Tibial nerve (tissue), 4 donors: ENCODE data around the gene NEGR1. TPM values are rescaled to one million over a fixed set of nuclear protein-coding genes. Genes with fewer than 3 reads are reported as not detected.

Source experiments
- DNase-seq, 2 donors: peaks; one replicate each; pipeline ENCODE4 v3.0.0-alpha.2; 2019; ENCODE audit warnings: low spot score in 2 of 2
- H3K27ac ChIP-seq, 4 donors: fragments of 200-600 bp; sonication (generic) in 3 of 4; one replicate each; pipeline ENCODE4 v1.5.1; 2017 to 2019; ENCODE audit warnings: mild to moderate bottlenecking in 1 of 4
- H3K27me3 ChIP-seq, 2 donors: fragments of 200-600 bp; sonication (generic) in 1 of 2; one replicate each; pipeline versions ENCODE4 v1.5.1 to v1.6.0; 2017 to 2019
- H3K36me3 ChIP-seq, 3 donors: fragments of 200-600 bp; sonication (generic); one replicate each; pipeline ENCODE4 v1.5.1; 2018 to 2019
- H3K4me1 ChIP-seq, 4 donors: fragments of 200-600 bp; sonication (generic) in 3 of 4; one replicate each; pipeline ENCODE4 v1.5.1; 2017 to 2019
- H3K4me3 ChIP-seq, 4 donors: fragments of 200-600 bp; sonication (generic) in 3 of 4; one replicate each; pipeline ENCODE4 v1.5.1; 2017 to 2019; ENCODE audit warnings: mild to moderate bottlenecking in 1 of 4, moderate library complexity in 1 of 4
- H3K9me3 ChIP-seq, 4 donors: fragments of 200-600 bp; sonication (generic) in 3 of 4; one replicate each; pipeline ENCODE4 v1.5.1; 2017 to 2019
- CTCF ChIP-seq, 5 experiments: fragments of 200-600 bp in 3 of 5; fragments of 450-650 bp in 2 of 5; sonication (generic) in 3 of 5; IDR thresholded peaks; one replicate each; pipeline ENCODE4 v1.5.1; 2016 to 2019; ENCODE audit warnings: antibody characterized with exemption in 5 of 5, mild to moderate bottlenecking in 3 of 5, moderate library complexity in 2 of 5
- EP300 ChIP-seq, 2 donors: sonication (generic); formaldehyde crosslinking; IDR thresholded peaks; one replicate each; pipeline ENCODE4 v1.6.1; 2017; ENCODE audit warnings: antibody characterized with exemption in 2 of 2, mild to moderate bottlenecking in 1 of 2
- POLR2A ChIP-seq, 2 donors: fragments of 450-650 bp; IDR thresholded peaks; one replicate each; pipeline ENCODE4 v1.6.1; 2017; ENCODE audit warnings: antibody characterized with exemption in 2 of 2, mild to moderate bottlenecking in 2 of 2, moderate library complexity in 2 of 2
- WGBS, 2 donors: methylation state at CpG; one replicate each; pipeline ENCODE4 v1.1.5; 2018; 5-methylcytosine and 5-hydroxymethylcytosine counted together
- total RNA-seq, 4 donors: library from RNA; depleted of rRNA; stranded (reverse); fragments of >200 nt; gene quantifications; one replicate each; pipeline ENCODE4 v1.1.0, GENCODE V29; 2016

The NEGR1 gene
- total RNA-seq, 4 donors from 2014 or later: 46.0 to 58.2 (median 52.4) TPM

GRCh38 chr1:71494163-71494562 lies 788.2 kb downstream of the NEGR1 start:
- DNase-seq: no peak
- no peak overlapping the region for H3K4me3 ChIP-seq
- TF ChIP-seq CTCF (IDR thresholded peaks at IDR 0.05) (no peak), EP300 (IDR thresholded peaks at IDR 0.05) (no peak), POLR2A (IDR thresholded peaks at IDR 0.05) (no peak)
- H3K27me3 ChIP-seq: no peaks in the 10 kb centered on the region
- no peak overlapping the region for H3K27ac ChIP-seq
- H3K4me1 ChIP-seq: no peaks in the 10 kb centered on the region
- H3K36me3 ChIP-seq: no peaks in the 10 kb centered on the region
- no peaks in the 10 kb centered on the region for H3K9me3 ChIP-seq

- 77 to 79% methylated on average over 7 of the region's 7 CpGs for WGBS, 2 donors
- Histone ChIP-seq H3K27me3 (no peaks in the 10 kb centered on the region), H3K36me3 (no peaks in the 10 kb centered on the region), H3K9me3 (no peaks in the 10 kb centered on the region), H3K4me3 (no peak overlapping the region), H3K4me1 (no peaks in the 10 kb centered on the region), H3K27ac (no peak overlapping the region)
- DNase-seq: no peak
- TF ChIP-seq CTCF (IDR thresholded peaks at IDR 0.05) (no peak), EP300 (IDR thresholded peaks at IDR 0.05) (no peak), POLR2A (IDR thresholded peaks at IDR 0.05) (no peak)
Observed at GRCh38 chr1:71492298-71493041, 789.9 kb downstream of the NEGR1 start.

GRCh38 chr1:71490432-71490831 lies 791.9 kb downstream of the NEGR1 start:
- H3K36me3 ChIP-seq: no peaks in the 10 kb centered on the region
- no peaks in the 10 kb centered on the region for H3K27me3 ChIP-seq
- no peak for TF ChIP-seq CTCF (IDR thresholded peaks at IDR 0.05)
- no peak for TF ChIP-seq EP300 (IDR thresholded peaks at IDR 0.05)
- no peak for TF ChIP-seq POLR2A (IDR thresholded peaks at IDR 0.05)
- DNase-seq: no peak
- H3K4me3 ChIP-seq: no peak overlapping the region
- 71% methylated on average over 5 of the region's 5 CpGs for WGBS, 2 donors
- no peak overlapping the region for H3K27ac ChIP-seq
- H3K9me3 ChIP-seq: no peaks in the 10 kb centered on the region
- H3K4me1 ChIP-seq: no peaks in the 10 kb centered on the region

GRCh38 chr1:71488555-71489252 lies 793.6 kb downstream of the NEGR1 start:
- no peaks in the 10 kb centered on the region for H3K9me3 ChIP-seq
- no peak overlapping the region for H3K27ac ChIP-seq
- no peak for TF ChIP-seq POLR2A (IDR thresholded peaks at IDR 0.05)
- no peak for TF ChIP-seq EP300 (IDR thresholded peaks at IDR 0.05)
- no peak for TF ChIP-seq CTCF (IDR thresholded peaks at IDR 0.05)
- no peak for DNase-seq
- WGBS, 2 donors: 65 to 78% methylated on average over 3 of the region's 3 CpGs
- no peaks in the 10 kb centered on the region for H3K27me3 ChIP-seq
- H3K4me1 ChIP-seq: no peaks in the 10 kb centered on the region
- H3K36me3 ChIP-seq: no peaks in the 10 kb centered on the region
- H3K4me3 ChIP-seq: no peak overlapping the region

- H3K27me3 ChIP-seq: no peaks in the 10 kb centered on the region
- no peaks in the 10 kb centered on the region for H3K4me1 ChIP-seq
- H3K27ac ChIP-seq: no peak overlapping the region
- no peak for DNase-seq
- H3K36me3 ChIP-seq: no peaks in the 10 kb centered on the region
- H3K9me3 ChIP-seq: no peaks in the 10 kb centered on the region
- H3K4me3 ChIP-seq: no peak overlapping the region
- TF ChIP-seq EP300 (IDR thresholded peaks at IDR 0.05) (no peak), POLR2A (IDR thresholded peaks at IDR 0.05) (no peak), CTCF (IDR thresholded peaks at IDR 0.05) (no peak)
- WGBS, 2 donors: 38 to 46% methylated on average over 2 of the region's 2 CpGs
Observed at GRCh38 chr1:71473331-71473730, 809.0 kb downstream of the NEGR1 start.
